GM18498 (cell line): ENCODE data around the gene EIF4E1B.

ENCODE experiments used
- ATAC-seq: cut with Tn5 transposase; IDR thresholded peaks from one replicate; pipeline ENCODE4 v1.9.1; 2021; ENCODE audit warnings: mild to moderate bottlenecking, moderate library complexity; ENCODE audit not compliant: unreplicated experiment

Gene EIF4E1B

DNA sequence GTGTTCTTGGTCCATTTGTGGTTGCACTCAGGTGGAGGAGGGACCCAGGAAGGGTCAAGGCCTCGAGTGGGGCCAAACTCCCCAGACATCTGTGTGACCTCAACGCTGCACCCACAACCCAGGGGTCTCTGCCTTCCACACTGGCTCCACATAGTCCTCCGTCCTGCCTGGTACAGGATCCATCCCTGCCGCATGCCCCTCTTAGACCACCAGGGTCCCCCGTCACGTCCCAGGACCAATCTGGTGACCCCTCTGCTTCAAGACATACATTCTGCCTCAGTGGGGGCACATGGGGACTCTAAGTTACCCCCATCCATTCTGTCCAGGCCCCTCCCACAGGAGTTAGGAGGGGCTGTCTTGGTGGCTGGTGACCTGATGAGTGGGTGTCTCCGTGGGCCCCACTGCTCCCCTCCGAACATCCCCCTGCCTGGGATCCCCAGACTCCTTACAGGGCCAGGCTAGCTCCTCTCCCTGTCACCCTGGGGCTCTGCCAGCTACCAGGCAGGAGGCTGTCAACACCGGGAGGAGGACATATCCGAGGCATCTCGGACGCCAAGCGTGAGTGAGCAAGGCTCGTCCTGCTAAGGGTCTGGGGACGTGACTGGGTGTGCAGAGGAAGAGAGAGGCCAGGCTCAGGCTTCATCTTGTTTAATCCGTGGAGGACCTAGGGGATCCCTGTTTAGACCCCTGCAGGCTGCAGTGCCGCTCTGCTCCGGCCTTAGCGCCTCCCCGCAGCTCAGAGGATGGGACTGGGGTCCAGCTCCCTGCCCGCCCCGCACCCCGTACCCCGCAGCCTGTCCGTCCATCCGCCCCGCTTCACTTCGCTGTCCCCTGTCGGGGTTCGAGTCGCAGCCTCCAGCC lies 49.1 kb downstream of the EIF4E1B start:
- ATAC-seq: no peak

DNA sequence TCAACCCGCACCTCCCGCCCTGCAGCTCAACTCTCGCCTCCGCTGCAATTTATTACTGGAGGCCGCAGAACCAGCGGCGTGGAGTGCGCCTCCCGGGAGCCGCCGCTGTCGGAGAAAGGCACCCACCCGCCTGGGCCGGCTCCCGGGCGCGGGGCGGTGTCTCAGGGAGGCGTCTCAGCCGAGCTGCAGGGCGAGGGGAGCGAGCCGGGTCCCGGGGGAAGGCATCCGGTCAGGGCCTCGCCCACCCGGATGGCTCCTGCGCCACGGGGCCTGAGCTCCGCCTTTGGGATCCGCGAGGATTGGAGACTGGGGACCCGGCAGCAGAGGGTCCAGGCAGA lies 49.7 kb downstream of the EIF4E1B start:
- no peak for ATAC-seq

DNA sequence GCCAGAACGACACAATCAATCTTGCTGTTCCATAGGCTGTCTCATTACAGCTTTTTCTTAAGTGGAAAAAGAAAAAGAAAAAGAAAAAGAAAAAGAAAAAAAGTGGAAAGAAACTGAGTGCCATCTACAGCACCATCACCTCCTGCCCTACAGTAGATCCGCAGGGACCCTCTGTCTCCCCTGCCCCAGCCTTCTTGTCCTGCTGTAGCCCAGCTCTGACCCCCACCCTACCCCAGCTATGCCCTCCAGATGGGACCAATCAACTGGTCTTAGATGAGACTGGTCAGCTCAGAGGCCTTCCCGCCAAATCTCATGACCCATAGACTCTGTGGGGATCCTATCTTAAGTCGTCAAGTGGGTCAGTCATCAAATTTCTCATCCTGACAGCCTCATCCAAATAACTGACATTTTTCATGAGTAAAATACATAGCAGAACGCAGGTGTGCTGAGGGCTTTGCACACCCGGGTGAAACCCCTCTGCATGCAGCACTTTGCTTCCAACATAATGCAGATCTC lies 51.6 kb downstream of the EIF4E1B start:
- ATAC-seq: no peak

DNA sequence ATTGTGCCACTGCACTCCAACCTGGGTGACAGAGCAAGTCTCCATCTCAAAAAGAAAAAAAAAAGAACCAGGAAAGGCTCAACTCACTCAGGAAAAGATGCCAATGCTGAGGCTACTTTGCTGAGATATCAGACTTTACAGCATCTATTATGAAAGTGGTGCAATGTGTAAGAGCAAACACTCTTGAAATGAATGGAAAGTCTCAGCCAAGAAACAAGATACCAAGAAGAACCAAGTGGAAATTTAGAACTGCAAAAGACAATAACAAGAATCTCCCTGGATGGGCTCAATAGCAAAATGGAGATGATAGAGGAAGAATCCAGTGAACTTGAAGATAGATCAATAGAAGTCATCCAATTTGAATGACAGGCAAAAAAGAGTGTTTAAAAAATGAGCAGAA lies 54.5 kb downstream of the EIF4E1B start:
- ATAC-seq: no peak

DNA sequence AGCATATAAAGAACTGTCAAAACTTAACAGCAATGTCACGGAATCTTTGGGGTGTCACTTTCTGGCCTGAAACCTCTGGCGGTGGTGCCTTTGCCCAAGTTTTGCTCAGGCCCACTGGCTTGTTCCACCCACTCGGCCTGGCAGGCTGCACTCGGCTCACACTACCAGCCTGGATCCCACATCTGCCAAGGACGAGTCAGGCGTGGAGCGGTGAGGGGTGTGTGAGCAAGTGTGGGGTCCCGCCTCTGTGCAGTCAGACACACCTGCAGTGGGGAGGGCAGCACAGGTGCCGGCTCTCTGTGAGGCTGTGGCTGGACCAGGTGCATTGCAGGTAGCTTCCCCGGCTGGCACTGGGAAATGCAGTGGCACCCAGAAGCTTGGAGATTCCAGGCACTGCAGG lies 56.8 kb downstream of the EIF4E1B start:
- no peak for ATAC-seq

DNA sequence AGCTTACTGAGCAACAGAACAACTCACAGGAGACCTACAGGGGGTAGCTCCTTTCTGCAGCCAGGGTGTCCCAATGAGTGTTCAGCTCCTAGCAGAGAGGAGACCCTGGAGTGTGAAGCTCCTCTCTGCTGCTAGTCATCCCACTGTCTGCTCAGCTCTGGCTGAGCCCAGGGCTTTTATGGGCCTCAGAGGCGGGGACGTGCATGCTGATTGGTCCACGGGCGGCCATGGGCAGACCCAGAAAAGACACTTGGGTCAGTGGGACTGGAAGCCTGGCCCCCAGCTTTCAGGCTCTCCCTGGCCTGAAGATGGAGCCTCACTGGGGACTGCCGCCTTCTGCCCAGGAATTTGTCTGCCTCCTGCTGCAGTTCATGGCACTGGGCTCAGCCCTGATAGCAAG lies 57.4 kb downstream of the EIF4E1B start:
- no peak for ATAC-seq

DNA sequence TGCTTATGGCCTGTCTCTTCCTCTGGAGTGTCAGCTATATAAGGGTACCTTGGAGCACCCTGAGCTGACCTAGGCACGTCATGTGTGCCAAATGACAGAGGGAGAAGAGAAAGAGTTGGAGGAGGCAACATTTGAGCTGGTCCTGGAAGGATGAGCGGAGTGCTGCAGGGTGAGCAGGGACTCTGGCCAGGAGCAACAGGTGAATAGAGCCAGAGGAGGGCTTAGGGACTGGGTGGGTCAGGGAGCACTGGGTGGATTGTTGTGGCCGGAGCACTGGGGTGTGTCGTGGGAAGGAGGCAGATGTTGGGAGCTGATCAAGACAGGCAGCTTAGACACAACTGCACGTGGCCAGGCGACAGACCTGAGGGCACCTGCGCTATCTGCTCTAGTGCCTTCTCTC lies 60.4 kb downstream of the EIF4E1B start:
- no peak for ATAC-seq

DNA sequence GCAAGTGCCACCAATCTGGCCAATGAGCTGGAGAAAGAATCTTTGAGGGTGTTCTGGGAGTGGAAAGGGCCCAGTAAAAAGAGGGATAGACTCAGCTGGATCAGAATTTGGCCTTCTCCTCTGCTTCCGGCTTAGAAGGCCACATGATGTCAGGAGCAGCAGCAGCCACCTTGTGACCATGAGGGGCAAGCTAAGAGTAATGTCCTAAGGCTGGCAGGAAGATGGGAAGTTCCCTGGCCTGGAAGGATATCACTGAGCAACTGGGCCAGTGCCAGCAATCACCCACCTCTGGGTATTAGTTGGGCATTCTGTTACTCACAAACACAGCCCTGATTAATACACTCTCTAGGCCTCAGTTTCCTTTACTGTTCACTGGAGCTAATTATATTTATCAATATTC lies 61.0 kb downstream of the EIF4E1B start:
- no peak for ATAC-seq

DNA sequence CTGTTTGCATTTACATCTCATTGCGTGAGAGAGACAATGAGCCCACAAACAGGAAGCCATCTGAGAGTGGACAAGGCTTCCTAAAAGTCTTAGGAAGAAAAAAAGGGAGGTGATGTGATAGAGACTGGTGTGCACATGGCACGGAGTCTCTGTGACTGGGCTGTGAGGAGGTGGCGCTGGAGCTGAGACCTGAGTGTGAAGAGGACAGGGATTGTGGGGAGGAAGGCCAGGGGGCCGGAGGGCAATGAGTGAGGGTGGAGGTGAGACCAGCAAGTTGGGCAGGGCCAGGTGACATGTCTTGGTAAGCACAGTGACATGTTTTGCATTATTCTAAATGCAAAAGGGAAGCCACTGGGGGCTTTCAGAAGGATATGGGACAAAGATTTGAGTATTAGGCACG lies 61.9 kb downstream of the EIF4E1B start:
- no peak for ATAC-seq

DNA sequence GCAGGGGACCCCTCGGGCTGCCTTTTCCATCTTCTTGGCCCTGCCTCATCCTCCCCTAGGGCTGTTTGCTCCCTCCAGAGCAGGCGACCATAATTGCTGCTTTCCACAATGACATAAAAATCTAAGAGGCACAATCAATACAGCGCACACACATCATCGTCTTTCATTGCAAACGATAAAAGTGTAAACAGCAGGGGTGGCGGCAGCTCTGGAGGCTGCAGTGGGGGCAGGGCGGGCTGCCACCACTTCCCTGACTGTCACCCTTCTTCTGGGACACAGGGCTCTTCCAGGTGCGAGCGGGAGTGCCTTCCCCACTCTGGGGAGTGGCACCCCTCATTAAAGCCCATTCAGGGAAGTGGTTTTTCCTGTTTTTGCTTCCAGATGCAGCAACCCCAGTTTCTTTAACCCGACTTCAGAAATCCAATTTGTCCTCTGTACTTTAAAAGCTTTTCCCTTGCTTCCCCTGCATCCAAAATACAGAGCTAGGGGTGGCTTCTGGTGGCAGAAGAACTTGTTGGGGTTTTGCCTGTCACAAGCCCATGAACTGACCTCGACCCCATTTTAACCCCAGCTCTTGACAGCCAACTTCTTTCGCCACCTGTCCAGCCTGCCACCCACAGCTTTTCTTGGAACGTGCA lies 62.5 kb downstream of the EIF4E1B start:
- no peak for ATAC-seq

DNA sequence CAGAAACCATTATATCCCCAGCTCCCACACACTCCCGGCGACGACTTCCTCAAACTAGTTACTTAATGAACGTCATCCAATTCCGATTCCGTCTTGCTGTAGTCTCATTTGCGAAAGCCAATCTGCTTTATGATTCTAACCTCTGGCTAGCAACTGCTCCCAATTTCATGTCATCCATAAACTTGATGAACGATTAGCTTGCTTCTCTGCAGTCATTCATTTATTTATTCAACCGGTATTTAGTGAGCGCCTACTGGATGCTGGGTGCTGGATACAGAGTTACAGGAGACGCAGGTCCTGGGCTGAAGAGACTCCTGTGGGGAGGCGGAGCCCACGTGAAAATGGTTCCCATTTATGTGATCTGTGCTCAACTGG lies 63.0 kb downstream of the EIF4E1B start:
- no peak for ATAC-seq

DNA sequence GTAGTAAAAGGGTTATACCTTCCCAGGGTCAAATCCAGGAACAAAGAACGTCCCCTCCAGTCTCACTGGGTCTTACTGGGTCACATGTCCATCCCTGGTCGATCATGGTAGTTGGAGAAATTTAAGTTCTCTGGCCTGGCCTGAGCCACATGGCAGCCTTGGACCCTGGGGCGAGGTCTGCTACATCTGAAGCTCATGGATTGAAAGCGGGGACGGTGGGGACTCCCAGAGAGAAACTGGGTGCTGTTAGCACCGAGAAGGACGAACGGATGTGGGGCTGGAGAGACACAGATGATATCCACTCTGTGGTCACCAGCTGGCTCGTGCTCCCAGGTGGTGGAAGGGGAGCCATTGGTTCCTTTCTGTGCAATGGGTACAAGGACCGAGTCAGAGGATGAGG lies 63.7 kb downstream of the EIF4E1B start:
- ATAC-seq: no peak

DNA sequence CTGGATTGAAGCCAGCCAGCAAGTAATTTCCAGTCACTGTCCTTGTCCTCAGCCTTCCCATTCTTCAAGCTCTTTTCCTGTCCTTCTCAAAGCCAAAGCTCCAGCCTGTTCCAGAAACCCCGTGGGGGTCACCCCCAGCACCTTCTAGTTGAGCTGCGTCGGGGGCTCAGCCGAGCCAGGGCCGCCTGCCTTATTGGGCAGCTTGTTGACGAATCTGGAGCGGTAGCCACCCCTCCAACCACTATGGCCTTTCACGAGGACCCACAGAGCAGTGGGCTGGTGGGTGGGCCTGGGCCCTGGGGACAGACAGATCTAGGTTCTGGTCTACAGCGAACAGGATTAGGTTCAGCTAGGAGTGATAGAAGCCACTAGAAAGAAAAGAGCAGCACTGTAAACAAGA lies 64.2 kb downstream of the EIF4E1B start:
- ATAC-seq: no peak

DNA sequence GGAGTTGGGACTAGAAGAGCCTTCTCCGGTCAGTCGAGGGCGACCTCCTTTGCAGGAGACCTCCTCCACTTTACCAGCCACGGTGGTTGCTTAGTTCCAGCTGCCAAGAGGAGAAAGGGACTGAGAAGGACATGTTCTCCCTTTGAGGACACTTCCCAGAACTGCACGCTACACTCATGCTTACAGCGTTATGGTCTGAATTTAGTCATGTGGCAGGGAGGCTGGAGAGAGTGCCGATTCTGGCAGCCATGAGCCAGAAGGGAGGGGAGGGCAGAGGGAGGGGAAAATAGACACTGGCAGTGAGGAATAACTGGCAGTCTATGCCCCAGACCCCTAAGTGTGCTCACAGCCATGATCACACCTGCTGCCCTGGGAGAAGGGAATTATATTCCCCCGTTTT lies 64.6 kb downstream of the EIF4E1B start:
- ATAC-seq: no peak
